Testis (tissue), 2 donors: ENCODE data around the gene GSDME.

ENCODE experiments used
- CTCF ChIP-seq, 3 experiments: fragments of 450-650 bp in 2 of 3; fragments of 200-600 bp in 1 of 3; sonication (generic) in 1 of 3; IDR thresholded peaks; one replicate each; pipeline ENCODE4 v1.5.1; 2016 to 2019; ENCODE audit warnings: antibody characterized with exemption in 3 of 3, mild to moderate bottlenecking in 2 of 3, moderate library complexity in 1 of 3
- POLR2A ChIP-seq: fragments of 450-650 bp; IDR thresholded peaks from one replicate; pipeline ENCODE4 v1.6.1; 2017; ENCODE audit warnings: antibody characterized with exemption, mild to moderate bottlenecking, moderate library complexity

GRCh38 chr7:24720283-24720682, 37.0 kb downstream of the GSDME start:
- TF ChIP-seq CTCF (IDR thresholded peaks at IDR 0.05), result no peak
- TF ChIP-seq POLR2A, result no peak
